NCI-H1105 (cell line): ENCODE measurements around the gene OR9G1.
"Not testable (repeated sequence)": the region's sequence is repeated elsewhere in the genome, so short reads cannot be mapped to it uniquely, and the experiment has no call there.

Experiments used
- DNase-seq: peaks from one replicate; lab custom pipeline; 2025; lab: John Stamatoyannopoulos, UW

The OR9G1 gene, protein sequence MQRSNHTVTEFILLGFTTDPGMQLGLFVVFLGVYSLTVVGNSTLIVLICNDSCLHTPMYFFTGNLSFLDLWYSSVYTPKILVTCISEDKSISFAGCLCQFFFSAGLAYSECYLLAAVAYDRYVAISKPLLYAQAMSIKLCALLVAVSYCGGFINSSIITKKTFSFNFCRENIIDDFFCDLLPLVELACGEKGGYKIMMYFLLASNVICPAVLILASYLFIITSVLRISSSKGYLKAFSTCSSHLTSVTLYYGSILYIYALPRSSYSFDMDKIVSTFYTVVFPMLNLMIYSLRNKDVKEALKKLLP

GRCh38 chr11:56698795-56699194, at the start of gene OR9G1:
Gene OR9G1, plus strand, starts transcription at chr11:56699095. Its CDS starts 1,293 bp downstream, at chr11:56700388.
- DNase-seq = no peak

DNA sequence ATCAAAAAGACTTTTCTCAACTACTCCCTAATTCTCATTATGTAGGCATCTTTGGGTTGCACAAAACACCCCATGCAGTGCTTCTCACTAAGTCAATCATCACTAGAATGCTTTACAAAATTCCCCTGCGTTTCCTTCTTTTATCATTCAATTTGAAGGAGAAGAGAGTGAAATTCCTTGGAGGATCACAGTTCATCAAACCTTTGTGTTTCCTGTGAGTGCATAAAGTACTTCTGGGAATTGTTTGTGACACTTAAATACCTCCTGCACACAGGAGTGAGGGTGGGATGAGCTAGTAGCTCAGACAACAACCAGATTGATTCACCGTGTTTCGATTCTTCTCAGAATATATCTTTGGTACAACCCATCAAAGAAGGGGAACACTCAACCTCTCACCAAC, 39.1 kb upstream of the OR9G1 start:
- no peak for DNase-seq

GRCh38 chr11:56663386-56663785, 35.5 kb upstream of the OR9G1 start, which contains the start of gene OR5AR1:
Gene OR5AR1, plus strand, starts transcription at chr11:56663686. Its CDS starts 0 bp downstream, at chr11:56663686.
- no peak for DNase-seq

- no peak for DNase-seq
Measured at GRCh38 chr11:56670984-56671383, 27.9 kb upstream of the OR9G1 start.

DNA sequence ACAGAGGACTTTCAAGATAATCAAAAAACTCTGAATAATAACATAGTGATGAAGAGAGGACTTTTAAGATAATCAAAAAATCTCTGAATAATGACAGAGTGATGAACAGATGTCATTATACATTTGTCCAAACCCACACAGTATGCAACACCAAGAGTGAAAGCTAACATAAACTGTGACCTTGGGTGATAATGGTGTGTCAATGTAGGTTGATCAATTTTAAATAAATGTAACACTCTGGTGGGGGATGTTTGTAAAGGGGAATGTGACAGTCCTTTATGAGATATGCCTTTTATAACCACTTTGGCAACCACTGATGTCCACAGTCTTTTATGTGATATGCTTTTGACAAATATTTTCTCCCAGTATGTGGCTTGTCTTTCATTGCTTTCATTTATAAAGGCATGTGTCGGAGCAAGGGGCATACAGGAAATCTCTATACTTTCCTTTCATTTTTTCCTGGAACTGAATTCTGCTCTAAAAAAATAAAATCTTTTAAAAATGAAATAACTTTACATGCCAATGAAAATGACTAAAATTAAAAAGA, 10.3 kb upstream of the OR9G1 start:
- no peak for DNase-seq

GRCh38 chr11:56691179-56691578, 7.7 kb upstream of the OR9G1 start:
- DNase-seq = not testable (repeated sequence)

DNA sequence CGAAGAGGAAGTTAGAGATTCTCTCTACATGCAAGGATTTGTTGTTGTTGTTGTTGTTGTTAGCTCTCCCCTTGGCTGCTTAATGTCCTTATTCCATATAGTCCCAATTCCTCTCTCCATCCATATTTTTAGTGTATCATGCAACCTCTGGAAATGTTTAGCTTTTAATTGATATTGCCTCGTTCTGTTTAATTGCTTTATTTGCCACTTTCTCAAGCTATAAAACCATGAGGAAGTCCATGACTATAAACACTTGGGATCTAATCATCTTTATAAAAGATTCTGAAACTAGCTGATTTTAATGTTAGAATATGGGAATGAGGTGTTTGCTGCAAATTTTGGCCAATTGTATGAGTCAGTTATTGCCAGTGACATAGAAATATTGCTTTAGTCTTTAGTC, 5.5 kb upstream of the OR9G1 start:
- DNase-seq = no peak

DNA sequence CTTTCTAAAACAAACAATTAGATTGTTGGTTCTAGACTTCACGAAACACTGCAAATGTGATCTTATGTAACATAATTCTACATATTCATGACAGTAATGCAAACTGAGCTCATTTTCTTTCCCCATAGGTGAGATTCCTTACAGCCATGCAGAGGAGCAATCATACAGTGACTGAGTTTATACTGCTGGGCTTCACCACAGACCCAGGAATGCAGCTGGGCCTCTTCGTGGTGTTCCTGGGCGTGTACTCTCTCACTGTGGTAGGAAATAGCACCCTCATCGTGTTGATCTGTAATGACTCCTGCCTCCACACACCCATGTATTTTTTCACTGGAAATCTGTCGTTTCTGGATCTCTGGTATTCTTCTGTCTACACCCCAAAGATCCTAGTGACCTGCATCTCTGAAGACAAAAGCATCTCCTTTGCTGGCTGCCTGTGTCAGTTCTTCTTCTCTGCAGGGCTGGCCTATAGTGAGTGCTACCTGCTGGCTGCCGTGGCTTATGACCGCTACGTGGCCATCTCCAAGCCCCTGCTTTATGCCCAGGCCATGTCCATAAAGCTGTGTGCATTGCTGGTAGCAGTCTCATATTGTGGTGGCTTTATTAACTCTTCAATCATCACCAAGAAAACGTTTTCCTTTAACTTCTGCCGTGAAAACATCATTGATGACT, 1.5 kb downstream of the OR9G1 start:
- DNase-seq = no peak

GRCh38 chr11:56700914-56701485, 2.1 kb downstream of the OR9G1 start:
- no peak for DNase-seq

DNA sequence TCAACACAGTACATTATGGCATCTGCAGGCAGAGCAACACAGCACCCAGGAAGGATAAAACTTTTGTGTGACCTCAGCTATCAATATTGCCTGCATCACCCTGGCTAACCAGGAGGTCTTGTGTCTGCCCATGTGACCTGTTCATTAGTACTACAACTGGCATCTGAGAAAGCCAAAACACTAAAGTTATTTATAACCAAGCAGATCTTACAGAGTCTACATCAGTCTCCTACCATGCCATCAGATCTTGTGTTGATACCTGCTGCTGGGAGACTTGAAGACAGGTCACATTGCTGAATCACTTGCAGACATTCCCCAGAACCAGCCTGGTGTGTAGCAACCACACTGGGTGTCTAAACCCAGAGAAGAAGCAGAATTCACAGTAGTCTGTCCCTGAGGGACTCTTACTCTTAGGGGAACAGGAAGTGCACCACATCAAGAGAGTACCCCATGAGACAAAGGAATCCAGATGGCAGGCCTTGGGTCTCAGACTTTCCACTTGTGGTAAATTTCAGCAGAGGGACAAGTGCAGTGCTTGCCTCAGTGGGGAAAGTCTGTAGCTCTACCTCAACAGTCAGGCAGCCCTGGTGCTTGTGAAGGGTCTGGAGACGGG, 7.0 kb downstream of the OR9G1 start:
- no peak for DNase-seq

DNA sequence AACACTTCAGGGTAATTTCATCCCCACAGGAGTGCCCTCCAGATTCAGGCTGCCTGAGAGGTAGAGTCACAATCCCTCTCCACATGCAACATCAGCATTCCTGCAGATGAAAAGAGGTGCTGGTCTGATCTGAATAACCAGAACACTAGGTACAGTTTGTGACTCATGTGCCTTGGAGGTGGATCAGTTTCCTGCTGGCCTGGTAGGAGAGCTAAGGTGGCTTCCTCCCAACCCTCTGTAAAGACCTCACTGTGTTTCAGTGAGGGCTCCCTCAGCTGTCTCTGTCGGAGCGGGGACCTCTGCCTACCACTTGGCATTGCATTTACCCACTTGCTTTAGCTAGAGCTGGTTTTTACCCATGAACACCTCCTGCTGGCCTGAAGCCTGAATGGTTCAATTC, 7.6 kb downstream of the OR9G1 start:
- no peak for DNase-seq

GRCh38 chr11:56714206-56714605, 15.3 kb downstream of the OR9G1 start:
- no peak for DNase-seq

DNA sequence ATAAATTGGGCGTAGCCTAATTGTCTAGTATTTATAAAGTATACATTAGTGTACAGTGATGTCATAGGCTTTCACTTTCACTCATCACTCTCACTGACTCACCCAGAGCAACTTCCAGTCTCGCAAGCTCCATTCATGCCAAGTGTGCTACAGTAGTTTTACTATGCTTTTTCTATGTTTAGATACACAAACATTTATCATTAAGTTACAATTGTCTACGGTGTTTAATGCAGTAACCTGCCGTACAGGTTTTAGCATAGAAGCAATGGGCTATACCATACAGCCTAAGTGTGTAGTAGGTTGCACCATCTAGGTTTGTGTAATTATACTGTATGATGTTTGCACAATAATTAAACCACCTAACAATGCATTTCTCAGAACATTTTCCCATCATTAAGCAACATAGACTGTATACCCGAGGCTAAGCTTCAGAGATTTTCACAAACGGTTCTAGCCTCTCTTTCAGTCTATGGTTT, 17.5 kb downstream of the OR9G1 start:
- DNase-seq = no peak

- no peak for DNase-seq
Measured at GRCh38 chr11:56720513-56720912, 21.6 kb downstream of the OR9G1 start.

- no peak for DNase-seq
Measured at GRCh38 chr11:56740107-56740506, 41.2 kb downstream of the OR9G1 start.

- no peak for DNase-seq
Measured at GRCh38 chr11:56740886-56741285, 42.0 kb downstream of the OR9G1 start.

DNA sequence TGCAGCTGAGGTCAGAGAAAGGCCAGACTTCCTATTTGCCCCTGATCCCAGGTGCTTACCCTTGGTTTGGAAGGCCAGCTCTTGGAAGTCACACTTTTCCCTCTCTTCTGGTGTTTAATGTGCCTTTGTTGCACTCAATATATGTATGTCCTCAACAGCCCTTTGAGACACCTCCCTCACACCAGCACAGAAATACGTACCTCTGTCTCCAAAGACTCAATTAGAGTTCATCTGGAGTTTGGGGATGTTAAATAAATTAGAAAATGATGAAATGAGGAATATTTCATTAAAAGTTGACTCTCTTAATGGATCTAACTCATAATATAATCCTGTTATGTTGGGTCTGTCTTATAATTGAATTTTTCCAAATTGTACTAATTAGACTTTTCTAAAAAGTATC, 49.7 kb downstream of the OR9G1 start, which contains the start of gene OR9G4:
Gene OR9G4 (minus strand): TSS at position 101 of the 400 bp plus-strand sequence. CDS start 4,931 bp downstream, outside the sequence.
- DNase-seq = no peak

GRCh38 chr11:56750190-56750589, 51.3 kb downstream of the OR9G1 start:
- DNase-seq = no peak

DNA sequence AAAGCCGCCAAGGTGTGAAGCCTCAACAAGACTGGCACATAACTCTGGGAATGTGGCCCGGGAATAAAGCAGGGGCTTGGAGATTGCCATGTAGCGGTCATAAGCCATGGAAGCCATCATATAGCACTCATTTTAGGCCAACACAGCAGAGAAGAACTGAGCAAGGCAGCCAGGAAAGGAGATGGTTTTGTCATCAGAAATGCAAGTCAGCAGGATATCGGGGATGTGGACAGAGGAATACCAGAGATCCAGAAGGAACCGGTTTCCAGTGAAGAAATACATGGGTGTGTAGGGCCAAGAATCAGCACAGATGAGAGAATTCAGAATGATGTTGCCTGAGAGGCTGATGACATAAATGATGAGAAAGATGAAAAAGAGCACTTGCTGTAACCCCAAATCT, 52.6 kb downstream of the OR9G1 start:
- DNase-seq = no peak
